ENCODE results near the gene TRIOBP. TPM values are rescaled to one million over a fixed set of nuclear protein-coding genes. Genes with fewer than 3 reads are reported as not detected.

The TRIOBP gene
- total RNA-seq, 1 experiment from 2014 or later = 137 TPM

DNA sequence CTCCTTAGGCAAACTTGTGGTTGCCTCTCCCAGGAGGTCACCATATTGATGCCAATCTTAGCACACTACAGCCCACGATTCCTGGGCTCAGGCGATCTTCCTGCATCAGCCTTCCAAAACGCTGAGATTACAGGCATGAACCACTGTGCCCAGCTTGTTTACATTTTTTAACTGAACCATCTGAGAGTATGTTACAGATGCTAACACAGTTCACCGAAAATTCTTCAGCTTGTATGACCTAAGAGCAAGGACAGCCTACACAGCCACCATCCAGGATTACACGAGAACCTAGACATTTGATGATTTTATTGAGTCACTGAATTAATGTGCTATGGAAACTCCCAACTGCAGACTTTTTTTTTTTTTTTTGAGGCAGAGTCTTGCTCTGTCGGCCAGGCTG, 27.3 kb upstream of the TRIOBP start:
- DNase-seq (ENCODE audit: low read depth) = no peak

DNA sequence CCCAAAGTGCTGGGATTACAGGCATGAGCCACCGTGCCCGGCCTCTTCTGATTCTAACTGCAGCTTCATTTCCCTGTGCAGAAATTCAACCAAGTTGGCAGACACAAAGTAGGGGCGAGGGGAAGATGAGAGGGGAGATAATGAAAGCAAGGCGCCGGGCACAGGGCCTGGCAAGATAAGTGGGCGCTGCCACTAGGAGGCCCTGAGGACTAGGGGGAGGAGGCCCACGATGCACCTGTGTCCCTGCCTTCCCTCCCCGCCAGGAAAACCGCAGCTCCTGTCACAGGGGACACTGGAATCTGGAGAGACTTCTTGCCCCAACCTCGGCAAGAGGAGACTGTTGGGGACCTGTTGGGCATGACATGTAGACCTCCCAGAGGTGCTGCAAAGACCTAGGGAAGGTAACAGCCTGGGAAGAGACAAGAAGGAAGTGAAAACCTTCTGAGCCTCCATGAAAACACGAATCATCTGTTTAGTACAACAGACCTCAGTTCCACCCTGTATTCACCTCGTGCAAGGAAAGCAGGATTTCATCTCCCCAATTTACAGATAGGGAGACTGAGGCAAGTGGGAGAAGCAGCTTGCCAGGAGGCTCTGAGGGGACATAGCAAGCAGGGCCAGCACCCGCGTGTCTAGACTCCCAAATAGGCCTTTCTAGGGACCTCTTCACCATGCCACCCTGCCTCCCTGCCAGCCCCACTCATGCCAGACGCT, 24.5 kb upstream of the TRIOBP start:
- DNase-seq (ENCODE audit: low read depth) = no peak

DNA sequence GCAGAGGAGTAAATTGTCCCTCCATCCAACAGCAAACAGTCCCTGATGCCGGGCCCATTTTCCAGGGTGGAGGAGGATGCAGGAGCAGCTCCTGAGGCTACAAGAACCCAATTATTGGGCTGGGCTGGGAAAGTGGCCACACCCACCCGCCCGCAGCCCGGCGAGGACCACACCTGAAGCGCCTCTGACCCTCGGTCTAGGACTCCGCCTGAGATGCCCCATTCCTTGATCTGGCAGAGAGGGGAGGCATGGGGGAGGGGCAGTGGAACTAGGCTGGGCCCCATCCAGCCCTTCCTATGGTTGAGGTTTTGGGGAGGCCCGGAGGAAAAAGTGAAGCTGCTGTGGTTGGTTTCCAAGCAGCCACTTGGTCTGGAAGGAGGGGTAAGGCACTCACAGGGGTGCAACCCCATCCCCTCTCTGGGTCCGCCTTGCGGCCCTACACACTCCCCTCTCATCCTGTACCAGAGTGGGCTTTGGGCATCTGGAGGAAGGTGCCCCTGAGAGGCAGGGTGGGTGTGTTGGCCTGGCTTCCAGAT, 23.9 kb upstream of the TRIOBP start:
- DNase-seq (ENCODE audit: low read depth) = no peak

DNA sequence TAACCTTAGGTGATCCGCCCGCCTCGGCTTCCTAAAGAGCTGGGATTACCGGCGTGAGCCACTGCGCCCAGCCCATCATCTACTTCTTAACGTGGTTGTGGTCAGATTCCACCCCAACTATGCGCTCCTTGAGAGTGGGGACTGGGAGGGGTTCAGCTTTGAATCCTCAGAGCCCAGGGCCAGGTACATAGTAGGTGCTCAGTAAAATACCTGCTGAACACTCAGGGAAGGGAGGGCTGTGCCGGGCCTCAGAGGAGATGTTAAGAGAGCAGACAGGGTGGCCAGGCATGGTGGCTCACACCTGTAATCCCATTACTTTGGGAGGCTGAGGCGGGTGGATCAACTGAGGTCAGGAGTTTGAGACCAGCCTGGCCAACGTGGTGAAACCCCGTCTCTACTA, 22.6 kb upstream of the TRIOBP start:
- no peak for DNase-seq (ENCODE audit: low read depth)

DNA sequence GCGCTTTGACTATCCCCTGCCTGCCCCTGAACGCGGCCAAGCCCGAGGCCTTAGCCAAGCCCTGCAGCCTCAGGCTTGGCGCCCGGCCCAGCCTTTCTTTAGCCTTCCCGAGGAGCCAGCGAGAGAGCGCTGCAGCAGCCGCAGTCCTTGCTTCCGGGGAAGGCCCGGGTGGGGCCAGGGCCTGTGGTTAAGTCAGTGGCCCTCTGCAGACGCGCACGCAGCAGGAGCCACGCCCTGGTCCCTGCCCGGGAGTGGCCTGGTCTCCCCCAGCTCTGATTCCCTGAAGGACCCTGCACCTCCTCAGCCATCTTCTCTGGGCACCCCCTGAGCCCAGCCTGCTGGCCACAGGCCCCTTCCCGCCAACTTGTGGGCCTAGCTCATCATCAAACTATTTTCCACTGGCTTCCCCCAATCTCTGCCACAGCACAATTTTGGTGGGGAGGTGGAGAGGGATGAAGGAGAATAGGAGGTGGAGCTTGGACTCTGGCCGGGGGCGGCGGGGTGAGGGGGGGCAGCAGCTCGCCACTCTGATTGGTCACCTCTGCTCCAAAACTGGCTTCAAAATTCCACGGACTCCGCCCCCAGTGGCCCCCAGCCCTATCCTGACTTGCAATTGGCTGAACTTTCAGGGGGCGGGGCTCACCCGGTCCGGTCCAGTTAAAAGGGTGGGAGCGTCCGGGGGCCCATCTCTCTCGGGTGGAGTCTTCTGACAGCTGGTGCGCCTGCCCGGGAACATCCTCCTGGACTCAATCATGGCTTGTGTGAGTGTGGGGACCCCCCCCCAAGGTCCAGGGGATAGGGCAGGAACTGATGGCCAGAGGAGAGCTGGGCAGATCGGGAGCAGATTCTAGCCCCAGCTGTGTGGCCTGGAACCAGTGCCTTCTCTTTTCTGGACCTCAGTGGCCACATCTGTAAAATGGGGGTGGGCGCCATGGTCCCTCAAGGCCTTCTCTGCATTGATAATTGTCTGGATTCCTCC, 21.6 kb upstream of the TRIOBP start, which contains the start of gene LGALS1:
Gene LGALS1 (plus strand): TSS at position 686 of the 979 bp plus-strand sequence. CDS start 67 bp downstream, at position 753.
- DNase-seq (ENCODE audit: low read depth) = peak; percentile 98

GRCh38 chr22:37675930-37676735, 20.7 kb upstream of the TRIOBP start:
- peak; percentile 79 for DNase-seq (ENCODE audit: low read depth)

- peak; percentile 96 for DNase-seq (ENCODE audit: low read depth)
These were observed 19.9 kb upstream of the TRIOBP start for GRCh38 chr22:37676736-37677492.

DNA sequence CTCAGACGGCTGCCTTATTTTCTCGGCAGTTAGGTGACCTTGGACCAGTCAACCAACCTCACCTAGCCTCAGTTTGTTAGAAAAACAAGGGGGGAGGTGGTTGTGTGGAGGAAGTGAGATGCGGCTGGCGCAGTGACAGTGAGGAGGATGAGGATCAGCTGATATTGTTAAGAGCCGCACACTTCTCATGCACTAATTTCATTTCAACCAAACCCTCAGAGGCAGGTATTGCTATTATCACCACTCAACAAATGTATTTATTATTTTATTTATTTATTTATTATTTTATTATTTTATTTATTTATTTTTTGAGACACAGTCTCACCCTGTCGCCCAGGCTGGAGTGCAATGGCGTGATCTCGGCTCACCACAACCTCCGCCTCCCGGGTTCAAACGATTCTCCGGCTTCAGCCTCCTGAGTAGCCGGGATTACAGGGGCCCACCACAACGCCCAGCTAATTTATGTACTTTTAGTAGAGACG, 19.3 kb upstream of the TRIOBP start:
- DNase-seq (ENCODE audit: low read depth) = no peak

- no peak for DNase-seq (ENCODE audit: low read depth)
These were observed 18.5 kb upstream of the TRIOBP start for GRCh38 chr22:37678372-37678771.

GRCh38 chr22:37679670-37680069, 17.2 kb upstream of the TRIOBP start:
- no peak for DNase-seq (ENCODE audit: low read depth)

DNA sequence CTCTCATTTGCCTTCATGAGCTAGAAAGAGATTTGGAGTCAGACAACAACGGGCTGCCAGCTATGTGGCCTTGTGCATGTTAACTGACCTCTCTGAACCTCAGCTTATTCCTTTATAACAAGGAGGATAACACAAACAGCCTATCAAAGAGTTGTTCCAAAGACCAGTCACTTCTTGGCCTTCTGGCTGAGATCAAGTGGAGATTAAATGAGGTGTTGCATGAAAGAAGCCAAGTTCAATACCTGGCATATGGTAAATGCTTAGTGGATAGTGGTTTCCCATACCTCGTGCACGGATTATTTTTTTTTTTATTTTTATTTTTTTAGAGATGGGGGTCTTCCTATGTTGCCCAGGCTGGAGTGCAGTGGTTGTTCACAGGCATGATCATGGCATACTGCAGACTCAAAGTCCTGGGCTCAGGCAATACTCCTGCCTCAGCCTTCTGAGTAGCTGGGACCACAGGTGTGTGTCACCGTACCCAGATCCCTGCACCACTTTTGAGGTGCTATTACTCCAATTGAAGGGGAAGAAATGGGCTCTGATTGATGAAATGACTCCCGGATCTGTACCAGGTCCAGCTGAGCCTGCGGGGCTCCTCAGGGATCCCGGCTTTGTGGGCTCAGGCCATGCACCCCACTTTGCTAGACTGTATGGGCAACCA, 16.5 kb upstream of the TRIOBP start:
- peak; percentile 23 for DNase-seq (ENCODE audit: low read depth)

GRCh38 chr22:37681001-37681424, 15.8 kb upstream of the TRIOBP start:
- peak; percentile 45 for DNase-seq (ENCODE audit: low read depth)

GRCh38 chr22:37681556-37682049, 15.2 kb upstream of the TRIOBP start:
- DNase-seq (ENCODE audit: low read depth) = peak; percentile 76

DNA sequence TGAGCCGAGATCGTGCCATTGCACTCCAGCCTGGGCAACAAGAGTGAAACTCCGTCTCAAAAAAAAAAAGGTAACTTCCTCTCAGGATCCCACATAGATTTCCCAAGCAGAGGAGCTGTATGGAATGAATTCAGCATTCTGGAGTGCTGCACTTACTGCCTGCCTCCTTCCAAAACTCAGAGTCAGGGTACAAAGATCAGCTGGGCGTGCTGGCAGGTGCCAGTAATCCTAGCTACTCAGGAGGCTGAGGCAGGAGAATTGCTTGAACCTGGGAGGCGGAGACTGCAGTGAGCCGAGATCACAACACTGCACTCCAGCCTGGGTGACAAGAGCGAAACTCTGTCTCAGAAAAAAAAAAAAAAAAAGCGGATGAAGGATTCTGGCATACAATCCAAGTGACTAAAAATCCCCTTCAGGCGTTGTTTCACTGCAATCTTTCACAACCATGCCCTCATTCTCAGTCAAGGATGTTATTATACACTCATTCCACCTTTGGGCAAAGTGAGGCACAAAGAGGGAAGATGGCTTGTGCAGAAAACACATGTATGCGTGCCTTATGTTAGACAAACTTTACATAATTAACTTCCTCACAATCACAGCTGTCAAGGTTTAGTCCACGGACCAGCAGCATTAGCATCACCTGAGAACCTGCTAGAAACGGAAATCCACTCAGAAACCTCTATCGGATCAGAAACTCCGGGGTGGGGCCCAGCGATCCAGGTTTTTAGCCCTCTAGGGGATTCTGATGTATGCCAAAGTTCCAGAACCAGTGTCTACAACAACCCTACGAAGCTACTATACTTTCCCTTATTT, 11.8 kb upstream of the TRIOBP start:
- no peak for DNase-seq (ENCODE audit: low read depth)

- peak; percentile 82 for DNase-seq (ENCODE audit: low read depth)
These were observed 10.6 kb upstream of the TRIOBP start, which contains the start of gene NOL12 for GRCh38 chr22:37686002-37686982. Gene NOL12, plus strand, starts transcription at chr22:37686343. Its CDS starts 50 bp downstream, at chr22:37686393.

DNA sequence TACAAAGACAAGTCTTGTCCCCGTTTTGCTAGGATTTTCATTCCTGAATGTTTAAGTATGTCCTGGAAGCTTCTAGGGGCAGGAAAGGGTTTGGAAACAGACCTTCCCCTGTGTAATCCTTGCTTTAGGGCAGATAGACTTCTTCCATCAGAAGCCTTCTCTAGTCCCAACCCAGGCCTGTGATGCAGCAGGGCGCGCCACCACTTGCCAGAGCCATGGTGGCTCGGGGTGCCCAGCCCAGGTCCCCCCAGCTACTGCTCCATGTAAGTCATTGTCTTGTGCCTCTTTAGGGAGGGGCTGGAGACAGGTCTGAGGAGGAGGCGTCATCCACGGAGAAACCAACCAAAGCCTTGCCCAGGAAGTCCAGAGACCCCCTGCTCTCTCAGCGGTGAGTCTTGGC, 6.4 kb upstream of the TRIOBP start:
- no peak for DNase-seq (ENCODE audit: low read depth)

DNA sequence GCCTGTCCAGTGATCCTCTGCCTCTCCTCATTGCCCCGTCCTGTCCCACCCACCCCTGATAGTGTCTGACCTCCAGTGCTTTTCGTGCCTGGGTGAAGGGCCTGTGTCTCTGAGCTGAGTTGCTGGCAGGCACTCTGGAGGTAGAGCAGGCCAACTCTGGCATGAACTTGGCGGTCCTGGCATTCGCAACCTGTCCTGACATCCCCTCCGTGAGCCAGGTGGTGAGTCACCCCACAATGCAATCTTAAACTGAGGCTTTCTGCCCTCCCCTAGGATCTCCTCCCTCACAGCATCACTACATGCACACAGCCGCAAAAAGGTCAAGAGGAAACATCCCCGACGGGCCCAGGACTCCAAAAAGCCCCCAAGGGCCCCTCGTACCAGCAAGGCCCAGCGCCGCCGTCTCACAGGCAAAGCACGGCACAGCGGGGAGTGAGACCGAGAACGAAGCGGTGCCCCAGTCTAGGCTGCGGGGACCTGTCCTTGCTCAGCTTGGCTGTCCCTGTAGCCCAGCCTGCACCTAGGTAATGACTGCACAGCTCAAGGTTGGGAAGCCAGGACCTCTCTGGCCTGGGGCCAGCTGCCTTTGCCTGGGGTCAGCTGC, 5.8 kb upstream of the TRIOBP start:
- DNase-seq (ENCODE audit: low read depth) = no peak
